Subcutaneous abdominal adipose tissue (tissue), 5 donors: Measurements from ENCODE around the gene ANKRD44.

ENCODE experiments used
- H3K27ac ChIP-seq: one replicate; pipeline ENCODE4 v1.7.0; 2013; ENCODE audit warnings: low read depth, mild to moderate bottlenecking, inconsistent platforms, low read length, moderate library complexity
- H3K27me3 ChIP-seq, 5 donors: one replicate each; pipeline ENCODE4 v1.7.0; 2013; ENCODE audit warnings: low read length in 5 of 5, inconsistent platforms in 1 of 5; ENCODE audit not compliant: control insufficient read depth in 5 of 5, insufficient read depth in 4 of 5
- H3K36me3 ChIP-seq, 5 donors: one replicate each; pipeline ENCODE4 v1.7.0; 2013; ENCODE audit warnings: low read length in 5 of 5; ENCODE audit not compliant: control insufficient read depth in 5 of 5, insufficient read depth in 5 of 5
- H3K4me1 ChIP-seq, 5 donors: one replicate each; pipeline ENCODE4 v1.7.0; 2013; ENCODE audit warnings: low read length in 5 of 5, mild to moderate bottlenecking in 3 of 5, moderate library complexity in 1 of 5; ENCODE audit not compliant: control insufficient read depth in 5 of 5, insufficient read depth in 5 of 5
- H3K4me3 ChIP-seq, 5 donors: one replicate each; pipeline ENCODE4 v1.7.0; 2013; ENCODE audit warnings: low read length in 5 of 5, low read depth in 1 of 5
- H3K9ac ChIP-seq, 5 donors: one replicate each; pipeline ENCODE4 v1.7.0; 2013; ENCODE audit warnings: low read length in 5 of 5, mild to moderate bottlenecking in 4 of 5, moderate library complexity in 3 of 5
- H3K9me3 ChIP-seq, 5 donors: one replicate each; pipeline ENCODE4 v1.7.0; 2013; ENCODE audit warnings: low read length in 5 of 5; ENCODE audit not compliant: control insufficient read depth in 5 of 5
- donor health status: healthy.
- donor health status: healthy.
- donor health status: healthy.
- donor health status: healthy.
- donor health status: healthy.

The ANKRD44 gene

GRCh38 chr2:197322143-197322542 lies 11.6 kb upstream of the ANKRD44 start:
- Histone ChIP-seq H3K27me3 (no peaks in the 10 kb centered on the region), H3K9ac (no peak overlapping the region), H3K4me1 (no peaks in the 10 kb centered on the region), H3K9me3 (no peaks in the 10 kb centered on the region), H3K36me3 (no peaks in the 10 kb centered on the region), H3K4me3 (no peak overlapping the region), H3K27ac (no peak overlapping the region)

- Histone ChIP-seq H3K4me1 (peaks cover 0 to 8% (median 6%) of the 10 kb centered on the region in 5 donors), H3K9ac (no peak overlapping the region), H3K27ac (no peak overlapping the region), H3K27me3 (no peaks in the 10 kb centered on the region), H3K9me3 (no peaks in the 10 kb centered on the region), H3K36me3 (no peaks in the 10 kb centered on the region), H3K4me3 (no peak overlapping the region)
Observed at GRCh38 chr2:197315371-197315770, 4.8 kb upstream of the ANKRD44 start.

GRCh38 chr2:197312186-197312585 lies 1.6 kb upstream of the ANKRD44 start:
- Histone ChIP-seq H3K36me3 (no peaks in the 10 kb centered on the region), H3K9me3 (no peaks in the 10 kb centered on the region), H3K4me1 (peaks cover 1 to 29% (median 17%) of the 10 kb centered on the region in 5 donors), H3K27me3 (no peaks in the 10 kb centered on the region), H3K9ac (no peak overlapping the region), H3K4me3 (no peak overlapping the region), H3K27ac (no peak overlapping the region)

GRCh38 chr2:197311421-197312033 lies 947 bp upstream of the ANKRD44 start:
- Histone ChIP-seq H3K4me1 (peaks cover 1 to 32% (median 23%) of the 10 kb centered on the region in 5 donors), H3K4me3 (peak overlapping the region in 4 of 5 donors; percentile 67 to 81 (median 72)), H3K9me3 (no peaks in the 10 kb centered on the region), H3K36me3 (no peaks in the 10 kb centered on the region), H3K9ac (peak overlapping the region in 2 of 5 donors; percentile 68 to 74), H3K27me3 (no peaks in the 10 kb centered on the region), H3K27ac (no peak overlapping the region)

- Histone ChIP-seq H3K4me3 (peak overlapping the region; percentile 63 to 81 (median 70)), H3K4me1 (peaks cover 1 to 37% (median 28%) of the 10 kb centered on the region in 5 donors), H3K9ac (peak overlapping the region in 3 of 5 donors; percentile 65 to 74 (median 68)), H3K27me3 (no peaks in the 10 kb centered on the region), H3K27ac (no peak overlapping the region), H3K36me3 (no peaks in the 10 kb centered on the region), H3K9me3 (no peaks in the 10 kb centered on the region)
Observed at GRCh38 chr2:197310987-197311420, 424 bp upstream of the ANKRD44 start.

- no peaks in the 10 kb centered on the region for H3K27me3 ChIP-seq
- H3K4me3 ChIP-seq, result peak overlapping the region; percentile 75 to 91 (median 83)
- peak overlapping the region; percentile 37 for H3K27ac ChIP-seq
- H3K9me3 ChIP-seq, result no peaks in the 10 kb centered on the region
- H3K4me1 ChIP-seq, result peaks cover 1 to 39% (median 29%) of the 10 kb centered on the region in 5 donors
- no peaks in the 10 kb centered on the region for H3K36me3 ChIP-seq
- H3K9ac ChIP-seq, result peak overlapping the region; percentile 26 to 85 (median 80)
Observed at GRCh38 chr2:197309691-197310231, 819 bp downstream of the ANKRD44 start.

GRCh38 chr2:197308996-197309690 lies 1.4 kb downstream of the ANKRD44 start:
- peak overlapping the region; percentile 26 to 85 (median 80) for H3K9ac ChIP-seq
- peak overlapping the region; percentile 37 for H3K27ac ChIP-seq
- peak overlapping the region; percentile 75 to 91 (median 83) for H3K4me3 ChIP-seq
- no peaks in the 10 kb centered on the region for H3K36me3 ChIP-seq
- no peaks in the 10 kb centered on the region for H3K9me3 ChIP-seq
- peaks cover 1 to 39% (median 29%) of the 10 kb centered on the region in 5 donors for H3K4me1 ChIP-seq
- H3K27me3 ChIP-seq, result no peaks in the 10 kb centered on the region

- H3K9ac ChIP-seq, result no peak overlapping the region
- peak overlapping the region in 3 of 5 donors; percentile 29 to 91 (median 81) for H3K4me3 ChIP-seq
- H3K27ac ChIP-seq, result no peak overlapping the region
- H3K36me3 ChIP-seq, result no peaks in the 10 kb centered on the region
- peaks cover 1 to 39% (median 29%) of the 10 kb centered on the region in 5 donors for H3K4me1 ChIP-seq
- H3K9me3 ChIP-seq, result no peaks in the 10 kb centered on the region
- no peaks in the 10 kb centered on the region for H3K27me3 ChIP-seq
Observed at GRCh38 chr2:197308585-197308984, 2.0 kb downstream of the ANKRD44 start.

- no peak overlapping the region for H3K4me3 ChIP-seq
- H3K27me3 ChIP-seq, result no peaks in the 10 kb centered on the region
- no peak overlapping the region for H3K27ac ChIP-seq
- peaks cover 1 to 39% (median 29%) of the 10 kb centered on the region in 5 donors for H3K4me1 ChIP-seq
- H3K9me3 ChIP-seq, result no peaks in the 10 kb centered on the region
- no peak overlapping the region for H3K9ac ChIP-seq
- no peaks in the 10 kb centered on the region for H3K36me3 ChIP-seq
Observed at GRCh38 chr2:197307933-197308521, 2.6 kb downstream of the ANKRD44 start.
